IPS-18a (cell line): ENCODE measurements around the gene WNT11.
"Not testable (repeated sequence)": the region's sequence is repeated elsewhere in the genome, so short reads cannot be mapped to it uniquely, and the experiment has no call there.

Source experiments
- H3K27ac ChIP-seq: one replicate; pipeline ENCODE4 v1.5.1; 2013; ENCODE audit warnings: low read length
- H3K27me3 ChIP-seq: one replicate; pipeline ENCODE4 v1.6.1; 2013; ENCODE audit warnings: mild to moderate bottlenecking, low read length; ENCODE audit not compliant: control insufficient read depth, insufficient read depth
- H3K36me3 ChIP-seq: one replicate; pipeline ENCODE4 v1.6.1; 2013; ENCODE audit warnings: low read depth, low read length; ENCODE audit not compliant: control insufficient read depth
- H3K4me1 ChIP-seq: one replicate; pipeline ENCODE4 v1.6.1; 2013; ENCODE audit warnings: low read depth, low read length; ENCODE audit not compliant: control insufficient read depth
- H3K4me3 ChIP-seq: one replicate; pipeline ENCODE4 v1.5.1; 2013; ENCODE audit warnings: low read length
- H3K9ac ChIP-seq: one replicate; pipeline ENCODE4 v1.6.1; 2013; ENCODE audit warnings: mild to moderate bottlenecking, low read length, moderate library complexity
- H3K9me3 ChIP-seq: one replicate; pipeline ENCODE4 v1.6.1; 2013; ENCODE audit warnings: low read depth, low read length; ENCODE audit not compliant: control insufficient read depth

WNT11 gene

DNA sequence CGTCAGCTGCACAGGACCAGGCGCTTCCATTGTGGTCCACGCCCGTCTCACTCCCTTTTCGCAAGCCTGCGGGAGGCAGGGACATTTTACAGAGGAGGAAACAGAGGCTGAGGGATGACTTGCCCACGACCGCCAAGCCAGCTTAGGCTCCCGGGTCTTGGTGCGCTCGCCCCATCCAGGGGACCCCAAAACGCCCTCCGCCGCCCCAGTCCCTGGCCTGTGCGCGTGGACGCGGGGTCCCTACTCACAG, 300 bp downstream of the WNT11 start:
- Histone ChIP-seq H3K4me1 (peaks cover 13% of the 10 kb centered on the region), H3K4me3 (peak overlapping the region; percentile 53), H3K9me3 (no peaks in the 10 kb centered on the region), H3K9ac (no peak overlapping the region), H3K27me3 (peaks cover 86% of the 10 kb centered on the region), H3K36me3 (no peaks in the 10 kb centered on the region), H3K27ac (no peak overlapping the region)

DNA sequence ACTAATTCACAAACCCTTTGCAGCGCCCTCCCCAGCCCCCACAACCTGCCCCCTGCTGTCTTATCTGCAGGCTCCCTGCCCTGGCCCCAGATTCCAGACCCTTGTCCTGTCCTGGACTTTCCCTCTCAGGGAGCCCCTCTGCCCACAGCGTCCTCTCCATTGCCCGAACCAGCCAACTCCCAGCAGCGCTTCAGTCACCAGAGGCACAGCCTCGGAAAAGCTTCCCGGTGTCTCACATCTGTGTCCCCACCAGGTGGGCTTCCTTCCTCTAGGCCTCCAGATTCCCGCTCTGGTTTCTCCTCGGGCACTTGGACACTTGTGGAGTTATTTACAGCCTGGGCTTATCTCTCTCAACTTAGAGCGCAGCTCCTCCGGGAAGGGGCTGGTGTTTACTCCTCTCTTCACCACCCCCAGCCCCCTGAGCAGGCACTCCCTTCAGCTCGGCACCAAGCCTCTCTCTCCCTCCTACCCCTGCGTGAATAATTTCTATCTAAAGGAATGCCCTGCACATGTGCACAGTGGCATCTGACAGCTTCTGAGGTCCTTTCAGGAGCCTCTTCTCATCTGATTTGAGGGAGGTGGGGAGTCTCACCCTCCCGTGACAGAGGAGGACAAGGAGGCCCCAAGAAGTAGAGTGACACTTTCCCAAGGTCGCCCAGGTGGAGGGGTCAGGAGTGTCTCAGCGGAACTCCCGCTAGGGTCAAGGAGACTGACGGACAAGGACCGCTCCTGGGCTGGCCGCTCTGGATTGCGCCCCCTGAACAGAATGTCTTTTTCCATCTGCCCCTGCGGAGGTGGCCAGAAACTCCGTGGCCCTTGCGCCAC, 838 bp downstream of the WNT11 start:
- Histone ChIP-seq H3K4me3 (peak overlapping the region; percentile 53), H3K9me3 (no peaks in the 10 kb centered on the region), H3K27ac (no peak overlapping the region), H3K4me1 (peaks cover 13% of the 10 kb centered on the region), H3K27me3 (peaks cover 80% of the 10 kb centered on the region), H3K9ac (no peak overlapping the region), H3K36me3 (no peaks in the 10 kb centered on the region)

DNA sequence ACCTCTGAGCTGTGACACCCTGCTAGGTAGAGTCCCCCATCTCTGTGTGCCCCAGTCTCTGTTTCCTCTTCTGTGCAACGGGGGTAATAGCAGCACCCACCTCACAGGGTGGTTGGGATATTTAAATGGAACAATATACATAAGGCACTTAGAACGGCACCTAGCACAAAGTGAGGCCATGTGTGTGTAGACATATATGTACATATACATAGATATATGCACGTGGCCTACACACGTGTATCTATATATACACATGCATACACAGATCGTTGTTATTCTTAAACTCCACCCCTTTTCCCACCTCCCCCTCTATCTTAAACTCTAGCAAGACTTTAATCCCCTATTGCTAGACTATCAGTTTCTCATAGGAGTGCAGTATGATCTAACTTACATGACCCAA, 2.4 kb downstream of the WNT11 start:
- Histone ChIP-seq H3K36me3 (no peaks in the 10 kb centered on the region), H3K4me3 (no peak overlapping the region), H3K9me3 (no peaks in the 10 kb centered on the region), H3K9ac (no peak overlapping the region), H3K27me3 (peaks cover 65% of the 10 kb centered on the region), H3K4me1 (peaks cover 13% of the 10 kb centered on the region), H3K27ac (no peak overlapping the region)

DNA sequence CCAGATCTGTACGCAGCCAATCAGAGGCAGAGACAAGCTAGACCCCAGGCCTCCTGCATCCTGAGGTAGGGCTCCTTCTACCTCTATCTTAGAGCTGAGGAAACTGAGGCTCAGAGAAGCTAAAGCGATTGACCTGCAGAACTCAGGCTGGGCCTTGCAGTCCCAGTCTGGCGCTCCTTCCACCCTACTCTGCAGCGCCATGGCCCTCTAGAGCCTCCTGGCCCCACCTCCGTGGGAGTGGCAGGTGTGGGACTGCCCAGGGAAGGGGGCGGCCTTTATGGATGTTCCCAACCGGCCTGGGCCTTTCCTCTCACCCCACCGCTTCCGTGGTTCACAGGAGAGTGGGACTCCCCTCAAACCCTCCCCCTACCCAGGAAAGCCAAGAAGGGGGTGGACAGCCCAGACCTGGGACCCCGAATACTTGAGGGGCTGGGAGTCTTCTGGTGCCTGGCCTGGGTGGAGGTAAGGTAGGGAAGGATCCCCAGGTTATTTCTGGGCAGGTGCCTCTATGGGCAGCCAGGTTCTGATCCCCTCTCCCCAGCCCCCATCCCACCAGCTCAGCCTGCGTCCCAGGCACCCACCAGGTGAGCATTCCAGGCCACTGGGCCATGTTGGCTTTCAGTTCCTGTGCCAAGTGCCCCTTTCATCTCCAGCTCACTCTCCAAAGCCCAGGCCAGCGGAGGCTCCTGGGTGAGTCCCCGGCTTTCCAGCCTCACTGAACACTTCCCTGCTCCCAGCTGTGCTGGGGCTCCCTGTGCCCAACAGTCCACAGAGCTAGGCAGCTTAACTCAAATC, 3.0 kb downstream of the WNT11 start:
- Histone ChIP-seq H3K4me1 (peaks cover 12% of the 10 kb centered on the region), H3K36me3 (no peaks in the 10 kb centered on the region), H3K9ac (no peak overlapping the region), H3K4me3 (no peak overlapping the region), H3K9me3 (no peaks in the 10 kb centered on the region), H3K27me3 (peaks cover 59% of the 10 kb centered on the region), H3K27ac (no peak overlapping the region)

DNA sequence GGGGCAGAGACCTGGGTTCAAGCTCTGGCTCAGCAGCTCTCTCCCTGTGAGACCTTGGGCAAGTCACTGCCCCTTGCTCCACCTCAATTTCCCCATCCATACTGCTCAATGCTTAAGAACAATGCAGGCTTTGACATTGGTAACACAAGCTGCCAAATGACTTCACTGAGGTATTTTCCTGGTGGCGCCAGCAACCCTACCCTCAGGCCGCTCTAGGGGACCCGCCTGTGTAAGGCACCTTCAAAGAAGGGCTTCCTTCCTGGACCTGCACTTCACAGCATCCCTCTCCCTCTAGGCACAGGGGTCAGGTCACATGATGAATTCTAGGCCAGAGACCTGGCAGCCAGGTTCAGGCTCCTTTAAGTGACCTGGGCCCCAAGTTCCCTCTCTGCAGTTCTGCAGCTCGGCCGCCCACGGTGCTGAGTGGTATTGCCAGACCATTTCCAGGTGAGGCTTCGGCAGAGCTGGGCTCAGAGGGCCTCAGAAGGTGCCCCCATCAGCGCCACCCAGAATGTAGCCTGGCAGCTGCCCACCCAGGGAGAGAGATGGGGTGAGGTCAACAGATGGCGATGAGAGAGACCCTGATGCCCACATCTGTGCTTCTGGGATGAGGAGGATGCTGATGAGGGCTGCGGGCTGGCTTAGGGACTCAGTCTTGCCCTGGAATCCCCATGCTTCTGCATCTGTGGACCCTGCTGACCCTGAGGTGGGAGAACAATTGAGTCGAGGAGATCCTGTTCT, 4.5 kb downstream of the WNT11 start:
- Histone ChIP-seq H3K9me3 (no peaks in the 10 kb centered on the region), H3K9ac (no peak overlapping the region), H3K4me3 (no peak overlapping the region), H3K27ac (no peak overlapping the region), H3K36me3 (no peaks in the 10 kb centered on the region), H3K27me3 (peaks cover 44% of the 10 kb centered on the region), H3K4me1 (peaks cover 9% of the 10 kb centered on the region)

DNA sequence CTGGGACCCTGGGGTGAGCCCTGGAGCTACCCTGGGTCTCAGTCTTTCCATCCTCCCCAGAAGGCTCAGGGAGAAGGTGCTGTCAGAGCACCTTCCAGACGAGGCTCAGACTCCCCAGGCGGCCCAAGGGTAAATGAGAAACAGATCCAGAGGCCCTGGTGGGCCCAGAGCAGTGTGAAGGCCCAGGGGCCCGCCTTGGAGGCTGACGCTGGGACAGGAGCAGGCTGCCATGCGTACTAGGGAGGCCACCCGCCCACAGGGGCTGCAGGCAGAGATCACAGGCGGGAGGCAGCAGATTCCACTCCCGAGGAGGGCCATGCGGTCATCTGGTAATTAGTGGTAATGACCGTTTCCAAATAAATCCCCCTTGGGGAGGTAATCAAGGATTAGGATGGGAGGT, 5.2 kb downstream of the WNT11 start:
- no peak overlapping the region for H3K9ac ChIP-seq
- H3K4me3 ChIP-seq: no peak overlapping the region
- H3K27ac ChIP-seq: no peak overlapping the region
- no peaks in the 10 kb centered on the region for H3K36me3 ChIP-seq
- H3K4me1 ChIP-seq: peaks cover 9% of the 10 kb centered on the region
- no peaks in the 10 kb centered on the region for H3K9me3 ChIP-seq
- H3K27me3 ChIP-seq: peaks cover 36% of the 10 kb centered on the region

DNA sequence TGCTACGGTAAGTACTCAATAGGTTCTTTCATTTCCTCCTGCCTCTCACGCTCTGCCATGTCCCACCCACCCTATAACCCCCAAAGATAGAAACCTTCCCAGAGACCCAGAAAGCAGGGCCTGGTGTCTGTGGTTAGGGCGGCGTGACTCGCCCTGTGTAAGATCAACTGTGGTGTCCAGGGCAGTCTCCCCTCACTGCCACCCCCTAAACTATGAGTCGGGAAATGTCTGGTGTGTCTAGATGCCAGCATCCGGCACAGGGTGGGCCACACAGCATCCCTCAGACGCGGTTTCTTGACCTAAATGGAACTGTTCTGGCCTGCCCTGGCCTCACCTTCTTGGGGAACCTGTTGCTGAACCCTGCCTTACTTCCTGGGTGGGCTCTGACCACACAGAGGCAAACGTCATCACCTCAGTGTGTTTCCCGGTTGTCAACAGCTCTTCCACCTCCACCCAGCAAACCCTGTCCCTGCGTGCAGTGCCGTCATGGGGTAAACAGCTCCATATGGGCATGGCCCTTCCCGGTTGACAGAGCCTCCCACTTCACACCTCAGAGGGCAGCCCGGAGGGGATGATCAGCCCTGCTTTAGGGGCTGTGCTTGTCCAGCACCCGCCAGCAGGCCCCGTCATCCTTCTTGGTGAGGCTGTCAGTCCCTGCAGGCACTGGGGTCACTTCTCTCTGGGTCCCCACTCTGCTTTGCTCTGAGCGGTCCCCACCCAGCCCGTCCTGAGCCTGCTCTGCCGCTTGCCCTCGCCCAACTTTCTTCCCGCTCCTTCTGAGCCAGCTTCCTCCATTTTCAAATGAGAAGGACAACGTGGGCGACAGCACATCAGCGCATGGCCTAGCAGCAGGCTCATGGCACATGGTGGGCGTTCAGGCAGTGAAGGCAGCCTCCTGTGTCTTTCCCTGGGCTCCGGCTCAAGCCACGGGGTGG, 6.0 kb downstream of the WNT11 start:
- Histone ChIP-seq H3K4me1 (peaks cover 3% of the 10 kb centered on the region), H3K27me3 (peaks cover 28% of the 10 kb centered on the region), H3K36me3 (no peaks in the 10 kb centered on the region), H3K9me3 (no peaks in the 10 kb centered on the region), H3K27ac (no peak overlapping the region), H3K9ac (no peak overlapping the region), H3K4me3 (no peak overlapping the region)

DNA sequence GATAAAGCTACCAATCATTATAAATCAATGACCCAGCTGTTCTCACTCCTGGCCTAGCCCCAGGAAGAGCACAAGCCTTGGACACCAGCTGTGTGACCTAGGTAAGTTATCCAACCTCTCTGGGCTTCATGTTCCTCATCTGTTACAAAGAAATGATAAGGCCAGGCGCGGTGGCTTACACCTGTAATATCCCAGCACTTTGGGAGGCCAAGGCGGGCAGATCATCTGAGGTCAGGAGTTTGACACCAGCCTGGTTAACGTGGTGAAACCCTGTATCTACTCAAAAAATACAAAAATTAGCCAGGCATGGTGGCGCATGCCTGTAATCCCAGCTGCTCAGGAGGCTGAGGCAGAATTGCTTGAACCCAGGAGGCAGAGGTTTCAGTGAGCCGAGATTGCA, 7.6 kb downstream of the WNT11 start:
- H3K36me3 ChIP-seq, H3K4me3 ChIP-seq, H3K9me3 ChIP-seq, H3K9ac ChIP-seq, H3K4me1 ChIP-seq, H3K27ac ChIP-seq: not testable (repeated sequence)
- peaks cover 13% of the 10 kb centered on the region for H3K27me3 ChIP-seq

DNA sequence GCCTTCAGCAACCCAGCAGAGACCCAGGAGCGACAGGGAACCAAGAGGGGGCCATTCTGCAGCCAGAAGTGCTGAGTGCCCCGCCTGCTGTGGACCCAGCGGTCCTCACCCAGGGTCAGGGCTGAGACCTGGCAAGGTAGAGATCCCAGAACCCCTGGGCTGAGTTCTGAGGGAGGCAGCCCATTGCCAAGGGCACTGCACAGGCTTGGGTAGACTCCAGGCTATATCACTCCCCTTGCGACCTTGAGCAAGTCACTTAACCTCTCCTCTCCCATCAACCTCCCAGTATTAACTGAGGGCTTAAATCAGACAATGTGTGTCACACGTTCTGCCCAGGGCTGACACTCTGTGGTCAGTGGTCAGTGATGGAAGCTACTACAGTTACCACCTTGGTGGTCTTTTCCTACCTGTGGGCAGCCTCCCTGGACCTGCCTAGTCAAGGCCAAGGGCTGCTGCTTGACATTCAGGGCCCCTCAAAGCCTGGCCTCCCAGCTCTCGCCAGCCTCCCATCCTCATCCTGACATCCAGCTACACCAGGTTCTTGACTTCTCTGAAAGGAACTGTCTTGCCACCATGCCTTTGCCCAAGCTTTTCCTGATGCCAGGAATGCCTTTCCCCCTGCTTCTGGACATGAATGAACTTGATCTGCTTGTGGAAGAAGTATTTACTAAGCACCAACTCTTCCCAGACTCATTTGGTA, 8.2 kb downstream of the WNT11 start:
- Histone ChIP-seq H3K27me3 (peaks cover 7% of the 10 kb centered on the region), H3K9ac (no peak overlapping the region), H3K4me1 (no peaks in the 10 kb centered on the region), H3K36me3 (no peaks in the 10 kb centered on the region), H3K4me3 (no peak overlapping the region), H3K9me3 (no peaks in the 10 kb centered on the region), H3K27ac (no peak overlapping the region)

DNA sequence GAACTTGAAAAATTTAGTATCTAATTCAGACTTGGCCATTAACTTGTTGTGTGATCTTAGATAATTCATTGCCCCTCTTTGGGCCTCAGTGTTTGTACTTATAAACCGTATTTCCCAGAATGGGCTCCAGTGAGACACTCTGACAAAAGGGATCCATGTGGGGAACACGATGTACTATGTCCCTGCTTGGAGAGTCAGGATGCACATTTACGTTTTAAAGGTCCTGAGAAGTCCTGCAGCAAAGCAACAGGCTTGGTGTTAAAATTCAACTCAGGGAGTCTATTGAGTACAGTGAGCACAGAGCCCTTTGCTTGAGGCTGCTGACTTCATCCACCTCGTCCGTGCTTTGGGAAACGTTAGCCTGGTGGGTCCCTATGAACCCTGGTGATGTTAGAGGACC, 9.0 kb downstream of the WNT11 start:
- H3K4me1 ChIP-seq: no peaks in the 10 kb centered on the region

More for the DNA sequence above, 9.0 kb downstream of the WNT11 start:
- Histone ChIP-seq H3K36me3 (no peaks in the 10 kb centered on the region), H3K4me3 (no peak overlapping the region), H3K27ac (no peak overlapping the region), H3K9me3 (no peaks in the 10 kb centered on the region), H3K27me3 (no peaks in the 10 kb centered on the region), H3K9ac (no peak overlapping the region)
